CD4-positive, alpha-beta T cell treated with Interferon gamma for 1 hour (primary cell): ENCODE measurements around the gene ABCB11.
"Not testable (repeated sequence)": the region's sequence is repeated elsewhere in the genome, so short reads cannot be mapped to it uniquely, and the experiment has no call there.

Source experiments
- DNase-seq: peaks from one replicate; pipeline ENCODE4 v3.0.0-alpha.2; 2020

ABCB11 gene

GRCh38 chr2:168874368-168875054, 156.6 kb downstream of the ABCB11 start:
- no peak for DNase-seq

- DNase-seq = not testable (repeated sequence)
Measured at GRCh38 chr2:168870824-168871223, 160.3 kb downstream of the ABCB11 start.
